Loucy (cell line): ENCODE data around the gene C5orf34.

Experiments used
- CTCF ChIP-seq: fragments of 200-600 bp; sonication (generic); conservative IDR thresholded peaks from 2 replicates; pipeline ENCODE4 v1.5.1; 2014; ENCODE audit warnings: mild to moderate bottlenecking, antibody characterized with exemption, low read length
- EZH2phosphoT487 ChIP-seq: fragments of 200-600 bp; IDR thresholded peaks from 2 replicates; pipeline ENCODE4 v1.6.1; 2018; ENCODE audit warnings: antibody characterized with exemption, mild to moderate bottlenecking, moderate library complexity, borderline replicate concordance

DNA sequence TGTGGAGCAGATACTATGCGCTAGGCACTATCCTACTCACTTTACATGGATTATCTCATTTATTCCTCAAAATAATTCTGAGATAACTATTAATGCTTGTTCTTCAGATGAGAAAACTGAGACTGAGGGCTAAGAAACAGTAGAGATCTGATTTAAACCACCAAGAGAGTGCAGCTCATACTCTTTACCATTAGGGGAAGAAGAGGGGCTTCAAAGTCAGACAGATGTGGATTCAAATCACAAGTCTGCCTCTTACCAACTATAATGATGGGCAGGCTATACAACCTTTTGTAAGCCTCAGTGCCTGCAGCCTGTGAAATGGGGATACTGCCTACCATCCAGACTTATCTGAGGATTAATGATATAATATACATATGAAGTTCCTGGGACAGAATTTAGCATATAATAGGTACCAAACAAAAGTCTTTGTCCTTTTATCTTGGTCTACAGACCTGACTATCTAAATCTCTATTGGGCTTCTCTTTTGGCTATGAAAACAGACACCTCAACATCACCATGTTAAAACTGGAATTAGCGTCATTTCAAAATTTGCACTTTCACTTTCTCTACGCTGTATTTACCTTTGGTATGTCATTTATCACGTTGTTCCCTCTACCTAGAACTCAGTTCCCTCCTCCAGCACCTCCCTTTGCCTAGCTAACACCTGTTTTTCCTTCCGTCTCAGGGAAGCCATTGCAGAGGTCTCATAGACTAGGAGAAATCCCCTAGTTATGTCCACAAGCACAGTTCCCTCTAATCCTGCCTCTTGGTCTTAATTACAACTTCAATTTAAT lies 17.4 kb downstream of the C5orf34 start:
- TF ChIP-seq CTCF (no peak), EZH2phosphoT487 (no peak)
